SK-N-SH (cell line): ENCODE results near the gene CDH23. TPM values are rescaled to one million over a fixed set of nuclear protein-coding genes. Genes with fewer than 3 reads are reported as not detected.
A peak's percentile ranks its signal among the peaks of the same experiment; 100 is the strongest.

Experiments
- CTCF ChIA-PET: fragments of 300-600, 350-600 bp; formaldehyde crosslinking; extraction: SDS; loops from one replicate; lab custom pipeline; 2021; lab: Yijun Ruan, JAX
- POLR2A ChIA-PET: fragments of 350-600 bp; sonication (Branson Sonifier 250); formaldehyde crosslinking; extraction: SDS; loops from one replicate; lab custom pipeline; 2020; ENCODE audit warnings: antibody characterized with exemption, inconsistent platforms; lab: Yijun Ruan, JAX
- DNase-seq: peaks from one replicate; pipeline ENCODE4 v3.0.0; 2012
- H2AFZ ChIP-seq: fragments of 200-600 bp; sonication (generic); 2 replicates; pipeline ENCODE4 v1.8.1; 2016; ENCODE audit warnings: antibody characterized with exemption, mild to moderate bottlenecking, low read depth
- H3F3A ChIP-seq: fragments of 200-600 bp; sonication (generic); replicated peaks from 2 replicates; pipeline ENCODE3; 2016; ENCODE audit warnings: antibody characterized with exemption, mild to moderate bottlenecking; ENCODE audit not compliant: insufficient read depth
- H3K27ac ChIP-seq, 2 experiments: fragments of 200-500 bp in 1 of 2; fragments of 200-600 bp in 1 of 2; sonication (Bioruptor generic) in 1 of 2; sonication (generic), shearing (Covaris generic) in 1 of 2; 2 replicates each; pipeline versions ENCODE4 v1.5.1 to v1.6.1; 2014 to 2016; ENCODE audit warnings: low read depth in 2 of 2, inconsistent platforms in 1 of 2, low read length in 1 of 2, mild to moderate bottlenecking in 1 of 2, mixed read lengths in 1 of 2
- H3K27me3 ChIP-seq: fragments of 200-600 bp; sonication (generic), shearing (Covaris generic); 2 replicates; pipeline ENCODE4 v1.6.1; 2016; ENCODE audit warnings: mixed run types; ENCODE audit not compliant: insufficient read depth
- H3K36me3 ChIP-seq, 2 experiments: fragments of 200-500 bp in 1 of 2; fragments of 200-600 bp in 1 of 2; sonication (Bioruptor generic) in 1 of 2; sonication (generic) in 1 of 2; replicated peaks in 1 of 2; 2 replicates each; pipeline versions ENCODE3 to v1.5.1; 2014 to 2016; ENCODE audit warnings: low read length in 1 of 2, mild to moderate bottlenecking in 1 of 2; ENCODE audit not compliant: insufficient read depth in 2 of 2, control insufficient read depth in 1 of 2
- H3K4me1 ChIP-seq, 2 experiments: fragments of 200-500 bp in 1 of 2; fragments of 200-600 bp in 1 of 2; sonication (Bioruptor generic) in 1 of 2; sonication (generic), shearing (Covaris generic) in 1 of 2; 2 replicates each; pipeline versions ENCODE4 v1.5.1 to v1.6.1; 2014 to 2016; ENCODE audit warnings: low read depth in 1 of 2, low read length in 1 of 2, mixed run types in 1 of 2; ENCODE audit not compliant: insufficient read depth in 2 of 2, control insufficient read depth in 1 of 2
- H3K4me2 ChIP-seq: fragments of 200-600 bp; sonication (generic), shearing (Covaris generic); 2 replicates; pipeline ENCODE4 v1.6.1; 2017; ENCODE audit warnings: mixed run types
- H3K4me3 ChIP-seq, 2 experiments: fragments of 200-500 bp in 1 of 2; fragments of 200-600 bp in 1 of 2; sonication (Bioruptor generic) in 1 of 2; sonication (generic), shearing (Covaris generic) in 1 of 2; 2 replicates each; pipeline versions ENCODE4 v1.5.1 to v1.8.1; 2014 to 2016; ENCODE audit warnings: low read depth in 2 of 2, inconsistent platforms in 1 of 2, low read length in 1 of 2, mild to moderate bottlenecking in 1 of 2, mixed read lengths in 1 of 2, moderate library complexity in 1 of 2
- H3K79me2 ChIP-seq: fragments of 200-600 bp; sonication (generic); 2 replicates; pipeline ENCODE4 v1.8.1; 2017; ENCODE audit warnings: mild to moderate bottlenecking; ENCODE audit not compliant: insufficient read depth
- H3K9ac ChIP-seq: fragments of 200-600 bp; sonication (generic); 2 replicates; pipeline ENCODE4 v1.6.1; 2017; ENCODE audit warnings: mixed run types
- H3K9me2 ChIP-seq: fragments of 200-600 bp; sonication (generic); 2 replicates; pipeline ENCODE4 v1.6.1; 2017; ENCODE audit warnings: mixed run types
- H3K9me3 ChIP-seq: fragments of 200-600 bp; sonication (generic); 2 replicates; pipeline ENCODE4 v1.6.1; 2017; ENCODE audit warnings: mixed run types, mild to moderate bottlenecking, moderate library complexity
- H4K20me1 ChIP-seq: fragments of 200-600 bp; sonication (generic); 2 replicates; pipeline ENCODE4 v1.6.1; 2017; ENCODE audit warnings: mild to moderate bottlenecking, mixed run types; ENCODE audit not compliant: insufficient read depth
- EP300 ChIP-seq, 2 experiments: IDR thresholded peaks; 2 replicates each; pipeline versions ENCODE4 v1.4.0 to v1.6.1; 2012; ENCODE audit warnings: borderline replicate concordance in 1 of 2, low read depth in 1 of 2, low read length in 1 of 2
- EZH2phosphoT487 ChIP-seq: fragments of 200-600 bp; sonication (generic); IDR thresholded peaks from 2 replicates; pipeline ENCODE4 v1.6.1; 2017; ENCODE audit warnings: low read depth, mixed run types, mild to moderate bottlenecking, antibody characterized with exemption, moderate library complexity, borderline replicate concordance
- FOSL2 ChIP-seq: IDR thresholded peaks from 2 replicates; pipeline ENCODE4 v1.4.0; 2012; ENCODE audit warnings: low read depth, mild to moderate bottlenecking, moderate library complexity, borderline replicate concordance
- FOXJ3 ChIP-seq: sonication (generic); formaldehyde crosslinking; IDR thresholded peaks from 2 replicates; pipeline ENCODE4 v1.5.1; 2020; ENCODE audit warnings: mild to moderate bottlenecking, missing genetic modification reagents
- NRF1 ChIP-seq: IDR thresholded peaks from 2 replicates; pipeline ENCODE4 v1.6.1; 2012; ENCODE audit warnings: low read depth, mild to moderate bottlenecking, low read length
- POLR2AphosphoS5 ChIP-seq: IDR thresholded peaks from 2 replicates; pipeline ENCODE4 v1.6.1; 2012; ENCODE audit warnings: low read depth, low read length
- REST ChIP-seq: IDR thresholded peaks from 2 replicates; pipeline ENCODE4 v1.6.1; 2012; ENCODE audit warnings: mild to moderate bottlenecking, low read depth, low read length, moderate library complexity
- SMC3 ChIP-seq: IDR thresholded peaks from 2 replicates; pipeline ENCODE4 v1.6.1; 2012; ENCODE audit warnings: low read depth, low read length, improper control_type of control experiment
- TAF1 ChIP-seq: IDR thresholded peaks from 2 replicates; pipeline ENCODE4 v1.6.1; 2012; ENCODE audit warnings: low read depth, mild to moderate bottlenecking, low read length, moderate library complexity, borderline replicate concordance
- TEAD4 ChIP-seq: IDR thresholded peaks from 2 replicates; pipeline ENCODE4 v1.4.0; 2012; ENCODE audit warnings: mild to moderate bottlenecking, borderline replicate concordance; ENCODE audit not compliant: insufficient read depth
- WGBS: methylation state at CpG from one replicate; pipeline ENCODE4 v1.1.6; 2017; ENCODE audit warnings: low lambda C conversion rate; 5-methylcytosine and 5-hydroxymethylcytosine counted together
- polyA plus RNA-seq, 3 experiments: library from polyadenylated mRNA; depleted of rRNA; stranded (reverse); fragments of >200 nt; gene quantifications; 2 replicates each; pipeline ENCODE4 v1.2.3, GENCODE V29; 2012

Gene CDH23
- polyA plus RNA-seq, 1 of the 3 experiments (the other 2 are of a cell fraction) = 0.03 TPM

GRCh38 chr10:71860243-71861029, 463.7 kb downstream of the CDH23 start (continued):
- TF ChIP-seq REST (peak; percentile 23), TEAD4 (peak; percentile 55), TAF1 (no peak; the same call in 1 of the 2 replicates), EZH2phosphoT487 (no peak), EP300 (IDR thresholded peaks at IDR 0.05; ENCODE audit: borderline replicate concordance in 1 of 2, low read depth in 1 of 2, low read length in 1 of 2) (peak; percentile 45 to 88), NRF1 (no peak), POLR2AphosphoS5 (peak; percentile 66; the same call in 1 of the 2 replicates), FOXJ3 (no peak)

- H3K9me2 ChIP-seq = no peaks in the 10 kb centered on the region
- H3K9ac ChIP-seq = no peak overlapping the region
- H3K4me3 ChIP-seq = no peak overlapping the region
- DNase-seq = no peak
- no peaks in the 10 kb centered on the region for H3K27me3 ChIP-seq
- no peaks in the 10 kb centered on the region for H3K36me3 ChIP-seq
- WGBS = 80% methylated on average over 6 of the region's 6 CpGs
- no peak overlapping the region for H3K4me2 ChIP-seq
- peaks cover 24 to 29% of the 10 kb centered on the region in 2 experiments; a peak in 3 of 4 replicates for H3K4me1 ChIP-seq
- H3K9me3 ChIP-seq = no peaks in the 10 kb centered on the region
- peak; percentile 14; the same call in 1 of the 2 replicates for TF ChIP-seq FOSL2
- TF ChIP-seq SMC3 = no peak
- TF ChIP-seq, all 33 proteins: peak for 1
- no peak overlapping the region for H3K27ac ChIP-seq
- H3K79me2 ChIP-seq = no peaks in the 10 kb centered on the region
- H4K20me1 ChIP-seq = no peaks in the 10 kb centered on the region
- no peak overlapping the region for H2AFZ ChIP-seq
- ChIA-PET CTCF (interaction anchor here (3.1 kb wide), 1 partner anchor 33 kb away, joined by 15 read pairs; no protein-coding TSS in a partner anchor), POLR2A (no interaction called here)
- H3F3A ChIP-seq = peaks cover 35% of the 10 kb centered on the region
These were observed 466.5 kb downstream of the CDH23 start for GRCh38 chr10:71863203-71863602.
